Islet precursor cell (in vitro differentiated cells): ENCODE results near the gene VOPP1.

Source experiments
- DNase-seq: peaks from one replicate; pipeline ENCODE4 v3.0.0-alpha.2; 2018

VOPP1 gene

GRCh38 chr7:55507743-55508142 is 64.6 kb downstream of the VOPP1 start:
- no peak for DNase-seq

- no peak for DNase-seq
Measured at GRCh38 chr7:55504967-55505658, 67.2 kb downstream of the VOPP1 start.

GRCh38 chr7:55504093-55504859 is 68.0 kb downstream of the VOPP1 start:
- DNase-seq = peak; percentile 77

GRCh38 chr7:55502858-55503440 is 69.4 kb downstream of the VOPP1 start:
- no peak for DNase-seq

GRCh38 chr7:55502124-55502857 is 70.0 kb downstream of the VOPP1 start:
- DNase-seq = no peak

GRCh38 chr7:55501611-55502010 is 70.7 kb downstream of the VOPP1 start:
- no peak for DNase-seq

GRCh38 chr7:55500117-55500756 is 72.1 kb downstream of the VOPP1 start:
- no peak for DNase-seq

- no peak for DNase-seq
Measured at GRCh38 chr7:55499591-55499990, 72.7 kb downstream of the VOPP1 start.

GRCh38 chr7:55498770-55499169 is 73.5 kb downstream of the VOPP1 start:
- DNase-seq = no peak

- DNase-seq = no peak
Measured at GRCh38 chr7:55498142-55498541, 74.2 kb downstream of the VOPP1 start.

GRCh38 chr7:55497521-55497920 is 74.8 kb downstream of the VOPP1 start:
- DNase-seq = no peak

GRCh38 chr7:55496906-55497305 is 75.4 kb downstream of the VOPP1 start:
- DNase-seq = no peak

- DNase-seq = no peak
Measured at GRCh38 chr7:55494951-55495350, 77.4 kb downstream of the VOPP1 start.

- no peak for DNase-seq
Measured at GRCh38 chr7:55493408-55493807, 78.9 kb downstream of the VOPP1 start.

GRCh38 chr7:55491346-55491745 is 81.0 kb downstream of the VOPP1 start:
- DNase-seq = no peak

- no peak for DNase-seq
Measured at GRCh38 chr7:55490099-55490498, 82.2 kb downstream of the VOPP1 start.

GRCh38 chr7:55489552-55489951 is 82.8 kb downstream of the VOPP1 start:
- no peak for DNase-seq

- no peak for DNase-seq
Measured at GRCh38 chr7:55488804-55489340, 83.4 kb downstream of the VOPP1 start.

- DNase-seq = no peak
Measured at GRCh38 chr7:55488216-55488615, 84.1 kb downstream of the VOPP1 start.

GRCh38 chr7:55486991-55487390 is 85.3 kb downstream of the VOPP1 start:
- no peak for DNase-seq

GRCh38 chr7:55486192-55486590 is 86.1 kb downstream of the VOPP1 start:
- no peak for DNase-seq

- DNase-seq = peak; percentile 22
Measured at GRCh38 chr7:55485501-55486191, 86.7 kb downstream of the VOPP1 start.
